PC-9 (cell line): Measurements from ENCODE around the gene ZNF217.

Source experiments
- EZH2 ChIP-seq: fragments of 200-600 bp; sonication (generic); IDR thresholded peaks from 2 replicates; pipeline ENCODE4 v1.8.0; 2017; ENCODE audit warnings: antibody characterized with exemption, low read depth
- TF ChIP-seq, protein P1 (sequence below): fragments of 200-600 bp; sonication (generic); conservative IDR thresholded peaks from 2 replicates; pipeline ENCODE4 v1.6.1; 2017; ENCODE audit warnings: mixed run types, antibody characterized with exemption, mild to moderate bottlenecking, moderate library complexity

DNA sequence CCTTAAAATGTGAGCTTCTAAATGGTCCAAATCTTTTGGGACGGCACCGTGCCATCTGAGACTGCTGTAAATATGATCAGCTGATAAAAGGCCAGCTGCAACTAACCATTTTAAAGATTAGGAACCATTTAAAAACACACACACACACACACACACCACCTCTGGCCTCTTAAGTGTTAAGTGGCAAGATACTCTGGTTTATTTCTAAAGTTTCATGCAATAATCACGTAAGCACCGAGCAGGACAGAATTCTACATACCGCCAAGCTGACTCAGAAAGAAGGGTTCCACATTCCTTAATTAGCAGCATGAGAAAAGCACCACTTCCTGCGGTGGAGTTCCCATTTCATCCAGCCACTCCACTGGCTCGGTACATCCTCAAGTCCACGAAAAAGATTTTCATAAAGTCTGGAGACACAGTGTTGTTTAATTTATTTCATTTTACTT is 17.8 kb upstream of the ZNF217 start:
- no peak for TF ChIP-seq EZH2
- TF ChIP-seq, protein P1, sequence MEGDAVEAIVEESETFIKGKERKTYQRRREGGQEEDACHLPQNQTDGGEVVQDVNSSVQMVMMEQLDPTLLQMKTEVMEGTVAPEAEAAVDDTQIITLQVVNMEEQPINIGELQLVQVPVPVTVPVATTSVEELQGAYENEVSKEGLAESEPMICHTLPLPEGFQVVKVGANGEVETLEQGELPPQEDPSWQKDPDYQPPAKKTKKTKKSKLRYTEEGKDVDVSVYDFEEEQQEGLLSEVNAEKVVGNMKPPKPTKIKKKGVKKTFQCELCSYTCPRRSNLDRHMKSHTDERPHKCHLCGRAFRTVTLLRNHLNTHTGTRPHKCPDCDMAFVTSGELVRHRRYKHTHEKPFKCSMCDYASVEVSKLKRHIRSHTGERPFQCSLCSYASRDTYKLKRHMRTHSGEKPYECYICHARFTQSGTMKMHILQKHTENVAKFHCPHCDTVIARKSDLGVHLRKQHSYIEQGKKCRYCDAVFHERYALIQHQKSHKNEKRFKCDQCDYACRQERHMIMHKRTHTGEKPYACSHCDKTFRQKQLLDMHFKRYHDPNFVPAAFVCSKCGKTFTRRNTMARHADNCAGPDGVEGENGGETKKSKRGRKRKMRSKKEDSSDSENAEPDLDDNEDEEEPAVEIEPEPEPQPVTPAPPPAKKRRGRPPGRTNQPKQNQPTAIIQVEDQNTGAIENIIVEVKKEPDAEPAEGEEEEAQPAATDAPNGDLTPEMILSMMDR = no peak
